Measurements from ENCODE around the gene SP7.

DNA sequence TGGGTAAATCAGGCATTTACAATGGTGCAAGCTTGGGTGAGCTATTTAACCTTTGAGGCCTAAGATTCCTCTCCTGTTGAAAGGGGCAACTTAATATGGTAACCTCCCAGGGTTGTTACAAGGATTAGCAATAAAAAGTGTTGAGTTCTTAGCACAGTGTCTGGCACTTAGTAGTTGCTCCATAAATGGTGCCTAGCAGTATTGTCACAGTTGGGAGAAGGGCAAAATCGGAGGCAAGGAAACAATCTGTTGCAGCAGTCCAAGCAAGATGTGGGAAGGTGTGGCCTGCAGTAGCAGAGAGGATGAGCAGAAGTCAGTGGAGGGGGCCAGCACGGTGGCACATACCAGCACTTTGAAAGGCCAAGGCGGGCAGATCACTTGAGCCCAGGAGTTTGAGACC, 7.3 kb upstream of the SP7 start:
- no peak for TF ChIP-seq SIN3A (IDR thresholded peaks at IDR 0.05; ENCODE audit: borderline replicate concordance, insufficient read depth, low read length)
- TF ChIP-seq, protein P1, sequence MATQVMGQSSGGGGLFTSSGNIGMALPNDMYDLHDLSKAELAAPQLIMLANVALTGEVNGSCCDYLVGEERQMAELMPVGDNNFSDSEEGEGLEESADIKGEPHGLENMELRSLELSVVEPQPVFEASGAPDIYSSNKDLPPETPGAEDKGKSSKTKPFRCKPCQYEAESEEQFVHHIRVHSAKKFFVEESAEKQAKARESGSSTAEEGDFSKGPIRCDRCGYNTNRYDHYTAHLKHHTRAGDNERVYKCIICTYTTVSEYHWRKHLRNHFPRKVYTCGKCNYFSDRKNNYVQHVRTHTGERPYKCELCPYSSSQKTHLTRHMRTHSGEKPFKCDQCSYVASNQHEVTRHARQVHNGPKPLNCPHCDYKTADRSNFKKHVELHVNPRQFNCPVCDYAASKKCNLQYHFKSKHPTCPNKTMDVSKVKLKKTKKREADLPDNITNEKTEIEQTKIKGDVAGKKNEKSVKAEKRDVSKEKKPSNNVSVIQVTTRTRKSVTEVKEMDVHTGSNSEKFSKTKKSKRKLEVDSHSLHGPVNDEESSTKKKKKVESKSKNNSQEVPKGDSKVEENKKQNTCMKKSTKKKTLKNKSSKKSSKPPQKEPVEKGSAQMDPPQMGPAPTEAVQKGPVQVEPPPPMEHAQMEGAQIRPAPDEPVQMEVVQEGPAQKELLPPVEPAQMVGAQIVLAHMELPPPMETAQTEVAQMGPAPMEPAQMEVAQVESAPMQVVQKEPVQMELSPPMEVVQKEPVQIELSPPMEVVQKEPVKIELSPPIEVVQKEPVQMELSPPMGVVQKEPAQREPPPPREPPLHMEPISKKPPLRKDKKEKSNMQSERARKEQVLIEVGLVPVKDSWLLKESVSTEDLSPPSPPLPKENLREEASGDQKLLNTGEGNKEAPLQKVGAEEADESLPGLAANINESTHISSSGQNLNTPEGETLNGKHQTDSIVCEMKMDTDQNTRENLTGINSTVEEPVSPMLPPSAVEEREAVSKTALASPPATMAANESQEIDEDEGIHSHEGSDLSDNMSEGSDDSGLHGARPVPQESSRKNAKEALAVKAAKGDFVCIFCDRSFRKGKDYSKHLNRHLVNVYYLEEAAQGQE (IDR thresholded peaks at IDR 0.05; ENCODE audit: insufficient read depth in 1 of 2, low read depth in 2 of 2, low read length in 2 of 2), result no peak
- TF ChIP-seq POLR2AphosphoS5 (IDR thresholded peaks at IDR 0.05; ENCODE audit: low read depth, low read length), result no peak
